ENCODE data around the gene PCDH9. TPM values are rescaled to one million over a fixed set of nuclear protein-coding genes. Genes with fewer than 3 reads are reported as not detected.

Gene PCDH9
- total RNA-seq, 1 experiment from 2014 or later = 4.2 TPM

GRCh38 chr13:66624302-66624701, 605.8 kb downstream of the PCDH9 start:
- Histone ChIP-seq H3K9me3 (ENCODE audit: control insufficient read depth, insufficient read depth, low read depth, low read length) (no peaks in the 10 kb centered on the region), H3K27me3 (ENCODE audit: control insufficient read depth, insufficient read depth, low read length) (no peaks in the 10 kb centered on the region), H3K27ac (ENCODE audit: low read length) (no peak overlapping the region), H3K4me1 (ENCODE audit: control insufficient read depth, insufficient read depth, low read length) (no peaks in the 10 kb centered on the region), H3K36me3 (ENCODE audit: control insufficient read depth, insufficient read depth, low read length) (no peaks in the 10 kb centered on the region), H3K4me3 (ENCODE audit: low read depth in 2 of 2, low read length in 2 of 2) (no peak overlapping the region)
- BruUV-seq (replicated peaks) = no TSS peak
- no peak for ATAC-seq
- no peak for DNase-seq (ENCODE audit: low read depth, low spot score)
- ChIA-PET CTCF (no interaction called here), POLR2A (no interaction called here)
- in situ Hi-C loops (cut with HindIII; ENCODE audit: low pct_unique_long_range_greater_than_20kb, low sequenced_read_pairs) = no loop called here
- intact Hi-C loops (cut with micrococcal nuclease; ENCODE audit: unreplicated experiment) = no loop called here
- no peak for TF ChIP-seq POLR2AphosphoS5 (IDR thresholded peaks at IDR 0.05; ENCODE audit: low read depth, low read length)
- TF ChIP-seq TCF7L2 (IDR thresholded peaks at IDR 0.05; ENCODE audit: low read depth, low read length) = no peak
- TF ChIP-seq SIN3A (IDR thresholded peaks at IDR 0.05; ENCODE audit: borderline replicate concordance, insufficient read depth, low read depth, low read length) = no peak
- TF ChIP-seq REST (IDR thresholded peaks at IDR 0.05; ENCODE audit: insufficient read depth in 1 of 2, low read depth in 2 of 2, low read length in 1 of 2) = no peak
- no peak for TF ChIP-seq CTCF (IDR thresholded peaks at IDR 0.05)

DNA sequence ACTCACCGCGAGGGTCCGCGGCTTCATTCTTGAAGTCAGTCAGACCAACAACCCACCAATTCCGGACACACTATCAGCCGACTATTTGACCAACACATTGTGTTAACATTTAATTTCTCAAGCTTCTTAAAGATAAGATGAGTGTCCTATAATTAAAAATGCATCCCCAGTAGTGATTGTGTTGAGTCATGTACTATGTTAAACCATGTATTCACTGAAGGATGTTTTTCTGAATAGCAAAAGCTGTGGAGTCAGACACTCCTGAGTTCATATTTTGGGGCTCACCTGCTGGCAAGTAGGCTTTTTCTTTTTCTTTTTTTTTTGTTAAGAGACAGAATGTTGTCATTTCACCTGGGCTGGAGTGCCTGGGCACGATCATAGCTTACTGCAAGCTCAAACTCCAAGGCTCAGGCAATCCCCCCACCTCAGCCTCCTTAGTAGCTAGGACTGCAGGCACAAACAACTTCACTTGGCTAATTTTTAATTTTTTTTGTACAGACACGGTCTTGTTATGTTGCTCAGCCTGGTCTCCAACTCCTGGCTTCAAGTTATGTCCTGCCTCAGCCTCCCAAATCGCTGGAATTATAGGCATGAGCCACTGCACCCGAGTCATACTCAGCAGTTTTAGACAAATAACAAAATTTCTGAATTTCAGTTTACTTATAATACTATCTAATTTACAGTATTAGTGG, 606.9 kb downstream of the PCDH9 start:
- no peaks in the 10 kb centered on the region for H3K36me3 ChIP-seq (ENCODE audit: control insufficient read depth, insufficient read depth, low read length)
- H3K27me3 ChIP-seq (ENCODE audit: control insufficient read depth, insufficient read depth, low read length) = no peaks in the 10 kb centered on the region

More for the DNA sequence above, 606.9 kb downstream of the PCDH9 start:
- BruUV-seq (replicated peaks) = no TSS peak
- POLR2A ChIA-PET = no interaction called here
- TF ChIP-seq REST (IDR thresholded peaks at IDR 0.05; ENCODE audit: insufficient read depth in 1 of 2, low read depth in 2 of 2, low read length in 1 of 2) = no peak
- TF ChIP-seq TCF7L2 (IDR thresholded peaks at IDR 0.05; ENCODE audit: low read depth, low read length) = no peak
- no peak for TF ChIP-seq POLR2AphosphoS5 (IDR thresholded peaks at IDR 0.05; ENCODE audit: low read depth, low read length)
- no peak for TF ChIP-seq CTCF (IDR thresholded peaks at IDR 0.05)
- TF ChIP-seq SIN3A (IDR thresholded peaks at IDR 0.05; ENCODE audit: borderline replicate concordance, insufficient read depth, low read depth, low read length) = no peak
- no peak overlapping the region for H3K27ac ChIP-seq (ENCODE audit: low read length)
- ATAC-seq = no peak
- no peak for DNase-seq (ENCODE audit: low read depth, low spot score)
- H3K4me1 ChIP-seq (ENCODE audit: control insufficient read depth, insufficient read depth, low read length) = no peaks in the 10 kb centered on the region
- in situ Hi-C loops (cut with HindIII; ENCODE audit: low pct_unique_long_range_greater_than_20kb, low sequenced_read_pairs) = no loop called here
- no peaks in the 10 kb centered on the region for H3K9me3 ChIP-seq (ENCODE audit: control insufficient read depth, insufficient read depth, low read depth, low read length)
- CTCF ChIA-PET = interaction anchor here (0.7 kb wide), 1 partner anchor 903 kb away, joined by 3 read pairs; no protein-coding TSS in a partner anchor
- H3K4me3 ChIP-seq (ENCODE audit: low read depth in 2 of 2, low read length in 2 of 2) = no peak overlapping the region
- intact Hi-C loops (cut with micrococcal nuclease; ENCODE audit: unreplicated experiment) = no loop called here
